Naive B cell (primary cell): Measurements from ENCODE around the gene STXBP6. TPM values are rescaled to one million over a fixed set of nuclear protein-coding genes. Genes with fewer than 3 reads are reported as not detected.

Experiments used
- ATAC-seq, 2 donors: fragments of 150-1000 bp; cut with Tn5 transposase; 2 replicates each; pipeline ENCODE4 v1.10.0; 2021; ENCODE audit warnings: low read depth in 2 of 2, mild to moderate bottlenecking in 2 of 2, moderate library complexity in 2 of 2
- DNase-seq: peaks from one replicate; pipeline ENCODE4 v3.0.0; 2022
- H3K27ac Mint-ChIP-seq, 6 donors: one replicate each; pipeline ENCODE4 v1.8.0; 2020 to 2022; ENCODE audit warnings: mild to moderate bottlenecking in 6 of 6, mixed read lengths in 6 of 6, moderate library complexity in 5 of 6, inconsistent platforms in 2 of 6
- H3K27me3 Mint-ChIP-seq, 3 donors: one replicate each; pipeline ENCODE4 v1.8.0; 2021 to 2022; ENCODE audit warnings: mixed read lengths in 3 of 3, mild to moderate bottlenecking in 1 of 3
- H3K36me3 Mint-ChIP-seq, 2 donors: one replicate each; pipeline ENCODE4 v1.8.0; 2020 to 2022; ENCODE audit warnings: mixed read lengths in 2 of 2, inconsistent platforms in 1 of 2, mild to moderate bottlenecking in 1 of 2
- H3K4me1 Mint-ChIP-seq, 3 donors: one replicate each; pipeline ENCODE4 v1.8.0; 2020 to 2022; ENCODE audit warnings: mixed read lengths in 3 of 3, inconsistent platforms in 1 of 3, mild to moderate bottlenecking in 1 of 3, moderate library complexity in 1 of 3
- H3K4me3 Mint-ChIP-seq, 8 donors: one replicate each; pipeline ENCODE4 v1.8.0; 2020 to 2022; ENCODE audit warnings: mild to moderate bottlenecking in 8 of 8, mixed read lengths in 8 of 8, moderate library complexity in 8 of 8, inconsistent platforms in 2 of 8
- H3K9me3 Mint-ChIP-seq, 7 donors: one replicate each; pipeline ENCODE4 v1.8.0; 2020 to 2022; ENCODE audit warnings: mixed read lengths in 7 of 7, mild to moderate bottlenecking in 5 of 7, inconsistent platforms in 2 of 7, moderate library complexity in 1 of 7
- polyA plus RNA-seq, 6 donors: library from polyadenylated mRNA; unstranded; fragments of 300-500 nt; fragmentation: Illumina TruSeq; gene quantifications; one replicate each; pipeline ENCODE4 v1.2.3, GENCODE V29; 2021; ENCODE audit warnings: low read depth in 6 of 6

The STXBP6 gene
- polyA plus RNA-seq, 6 donors from 2014 or later, result not detected

DNA sequence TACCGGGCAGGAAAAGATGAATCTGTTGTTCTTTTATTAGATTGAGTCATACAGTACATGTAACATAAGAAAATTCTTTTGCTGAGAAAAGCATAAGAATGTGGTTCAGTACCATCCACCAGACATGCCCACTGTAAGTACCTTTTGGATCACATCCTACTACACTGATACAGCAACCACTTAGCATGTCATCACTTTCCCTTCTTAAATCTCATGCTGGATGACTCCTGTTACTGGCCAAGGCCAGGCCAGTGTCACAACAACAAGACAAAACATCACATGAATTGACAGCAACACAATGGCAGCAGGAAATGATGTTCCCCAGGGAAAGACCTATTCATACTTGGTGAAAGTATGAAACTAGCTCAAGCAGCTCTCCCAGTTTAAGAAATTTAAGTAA is 46.4 kb downstream of the STXBP6 start:
- no peak overlapping the region for H3K4me3 Mint-ChIP-seq
- H3K9me3 Mint-ChIP-seq, result no peaks in the 10 kb centered on the region
- no peaks in the 10 kb centered on the region for H3K27me3 Mint-ChIP-seq
- ATAC-seq (no peak), DNase-seq (no peak)
- H3K36me3 Mint-ChIP-seq, result no peaks in the 10 kb centered on the region
- no peak overlapping the region for H3K27ac Mint-ChIP-seq
- no peaks in the 10 kb centered on the region for H3K4me1 Mint-ChIP-seq

DNA sequence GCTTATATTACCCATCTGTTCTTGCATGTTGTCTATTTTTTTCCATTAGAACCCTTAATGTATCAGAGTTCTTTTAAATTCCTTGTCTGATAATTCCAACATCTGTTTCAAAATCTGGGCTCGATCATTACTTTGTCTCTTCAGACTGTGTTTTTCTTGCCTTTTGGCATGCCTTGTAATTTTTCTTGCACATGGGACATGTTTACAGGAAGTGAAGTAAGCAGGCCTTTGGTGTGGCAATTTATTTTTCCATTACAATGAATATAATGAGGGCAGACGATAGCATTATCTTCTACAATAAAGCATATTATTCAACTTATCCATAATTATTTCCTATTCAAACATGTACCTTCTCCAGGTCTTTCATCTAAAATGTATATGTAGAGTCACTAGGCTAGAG is 48.3 kb downstream of the STXBP6 start:
- Mint-ChIP-seq H3K27ac (no peak overlapping the region), H3K36me3 (no peaks in the 10 kb centered on the region), H3K9me3 (no peaks in the 10 kb centered on the region), H3K27me3 (no peaks in the 10 kb centered on the region), H3K4me1 (no peaks in the 10 kb centered on the region), H3K4me3 (no peak overlapping the region)
- no peak for DNase-seq
- no peak for ATAC-seq

DNA sequence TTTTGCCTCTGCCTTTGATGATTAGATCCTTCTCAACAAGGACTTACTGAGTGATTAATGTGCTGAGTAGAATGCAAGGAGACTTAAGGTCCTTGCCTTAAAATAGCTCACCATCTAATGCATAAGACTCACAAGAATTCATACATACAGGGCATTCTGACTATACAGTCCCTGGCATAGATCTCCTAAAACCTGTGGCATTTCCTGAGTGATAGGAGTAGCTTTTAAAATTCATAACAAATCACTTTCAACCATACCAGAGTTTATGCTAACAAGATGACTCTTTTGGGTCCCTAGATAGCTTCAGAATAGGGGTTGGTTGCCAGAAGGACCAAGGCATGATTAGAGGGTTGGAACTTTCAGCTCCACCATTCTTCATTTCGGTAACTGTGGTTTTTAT is 48.8 kb downstream of the STXBP6 start:
- no peaks in the 10 kb centered on the region for H3K36me3 Mint-ChIP-seq
- ATAC-seq, result no peak

DNA sequence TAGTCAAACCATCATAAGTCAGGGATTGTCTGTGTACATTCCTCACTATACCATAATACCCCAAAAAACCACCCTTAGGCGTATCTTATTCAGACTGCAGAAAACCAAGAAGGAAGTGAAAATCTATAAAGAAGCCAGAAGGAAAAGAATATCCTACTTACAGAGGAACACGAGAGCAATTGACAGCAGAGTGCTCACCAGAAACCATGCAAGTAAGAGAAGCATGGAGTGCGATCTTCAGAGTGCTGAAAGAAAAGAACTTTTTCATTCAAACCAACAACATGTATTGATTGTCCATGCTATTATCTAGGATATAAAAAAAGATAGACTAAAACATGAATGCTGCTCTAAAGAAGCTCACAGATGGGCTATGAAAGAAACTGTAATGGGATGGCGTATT is 50.8 kb downstream of the STXBP6 start:
- no peaks in the 10 kb centered on the region for H3K4me1 Mint-ChIP-seq
- H3K27me3 Mint-ChIP-seq, result no peaks in the 10 kb centered on the region
- H3K36me3 Mint-ChIP-seq, result no peaks in the 10 kb centered on the region
- no peaks in the 10 kb centered on the region for H3K9me3 Mint-ChIP-seq
- ATAC-seq, result no peak
- H3K27ac Mint-ChIP-seq, result peak overlapping the region in 1 of 6 donors; percentile 2
- DNase-seq, result no peak
- H3K4me3 Mint-ChIP-seq, result no peak overlapping the region

More for the DNA sequence above, 48.8 kb downstream of the STXBP6 start:
- H3K4me1 Mint-ChIP-seq, result no peaks in the 10 kb centered on the region
- no peak overlapping the region for H3K27ac Mint-ChIP-seq
- DNase-seq, result no peak
- H3K27me3 Mint-ChIP-seq, result no peaks in the 10 kb centered on the region
- H3K9me3 Mint-ChIP-seq, result no peaks in the 10 kb centered on the region
- no peak overlapping the region for H3K4me3 Mint-ChIP-seq

DNA sequence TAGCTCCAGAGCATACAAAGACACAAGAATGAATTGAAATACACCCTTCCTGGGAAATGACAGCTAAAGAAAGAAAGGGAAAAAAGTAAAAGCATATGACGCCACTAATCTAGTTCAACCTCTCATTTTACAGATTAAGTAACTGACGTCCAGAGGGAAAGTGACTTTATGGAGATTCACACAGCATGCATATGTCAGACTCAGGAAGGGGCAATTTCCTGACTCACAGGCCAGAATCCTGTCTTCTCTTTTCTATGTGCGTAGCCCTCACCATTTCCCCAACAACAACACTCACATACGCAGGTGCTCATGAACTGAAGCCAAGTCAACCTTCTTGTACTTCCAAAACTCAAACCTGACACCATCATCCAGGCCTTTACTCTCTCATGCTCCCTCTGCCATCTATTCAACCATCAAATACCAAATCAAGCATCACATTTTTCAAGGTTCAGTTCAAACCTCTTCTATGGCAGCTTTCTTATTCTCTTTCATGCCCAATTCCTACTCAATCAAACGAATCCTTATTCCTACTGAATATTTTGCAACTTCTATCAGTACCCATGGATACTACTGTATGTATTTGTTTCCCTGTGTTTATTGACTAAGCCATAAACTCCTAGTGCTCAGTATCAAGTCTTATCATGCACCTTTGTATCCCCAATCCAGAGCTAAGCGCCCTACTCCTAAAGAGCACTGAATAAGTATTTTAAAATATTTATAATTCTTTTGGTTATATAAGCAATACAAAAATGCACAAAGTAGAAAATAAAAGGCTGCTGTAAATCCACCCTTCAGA is 52.8 kb downstream of the STXBP6 start:
- DNase-seq (no peak), ATAC-seq (no peak)
- H3K27me3 Mint-ChIP-seq, result no peaks in the 10 kb centered on the region
- H3K4me3 Mint-ChIP-seq, result no peak overlapping the region
- no peaks in the 10 kb centered on the region for H3K4me1 Mint-ChIP-seq
- H3K9me3 Mint-ChIP-seq, result no peaks in the 10 kb centered on the region
- H3K27ac Mint-ChIP-seq, result no peak overlapping the region
- no peaks in the 10 kb centered on the region for H3K36me3 Mint-ChIP-seq

DNA sequence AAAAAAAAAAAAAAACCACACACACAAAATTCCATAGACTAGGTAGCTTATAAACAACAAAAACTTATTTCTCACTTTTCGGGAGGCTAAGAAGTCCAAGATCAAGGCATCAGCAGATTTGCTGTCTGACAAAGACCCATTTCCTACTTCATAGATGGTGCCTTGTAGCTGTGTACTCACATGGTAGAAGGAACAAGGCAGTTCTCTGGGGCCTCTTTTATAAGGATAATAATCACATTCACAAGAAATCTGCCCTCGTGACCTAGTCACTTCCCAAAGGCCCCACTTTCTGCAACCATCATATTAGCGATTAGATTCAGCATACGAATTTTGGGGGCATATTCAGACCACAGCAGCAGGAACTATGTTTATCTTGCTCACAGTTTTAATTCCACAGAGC is 54.9 kb downstream of the STXBP6 start:
- Mint-ChIP-seq H3K4me3 (no peak overlapping the region), H3K27ac (no peak overlapping the region), H3K36me3 (no peaks in the 10 kb centered on the region), H3K9me3 (no peaks in the 10 kb centered on the region), H3K4me1 (no peaks in the 10 kb centered on the region), H3K27me3 (no peaks in the 10 kb centered on the region)
- no peak for DNase-seq
- ATAC-seq, result no peak

DNA sequence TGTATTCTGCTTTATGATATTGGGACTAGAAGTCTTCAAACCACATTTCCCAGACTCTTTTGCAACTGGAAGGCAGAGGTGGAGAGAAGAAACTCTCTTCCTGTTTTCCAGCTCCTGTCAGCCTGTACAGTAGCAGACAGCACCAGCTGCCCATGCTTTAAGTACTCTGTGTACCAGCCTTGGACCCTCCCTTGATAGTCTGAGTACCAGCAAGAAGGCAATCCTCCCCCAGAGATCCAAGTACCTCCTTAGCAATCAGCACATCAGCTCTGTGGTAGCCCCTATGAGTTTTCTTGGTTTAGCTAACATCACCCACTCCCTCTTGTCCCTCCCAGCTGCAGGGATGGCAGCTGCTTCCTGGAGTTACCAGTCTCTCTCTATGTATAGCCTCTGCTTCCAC is 56.3 kb downstream of the STXBP6 start:
- ATAC-seq, result no peak
- Mint-ChIP-seq H3K4me1 (no peaks in the 10 kb centered on the region), H3K27me3 (no peaks in the 10 kb centered on the region), H3K9me3 (no peaks in the 10 kb centered on the region), H3K4me3 (no peak overlapping the region), H3K27ac (no peak overlapping the region), H3K36me3 (no peaks in the 10 kb centered on the region)
- DNase-seq, result no peak

DNA sequence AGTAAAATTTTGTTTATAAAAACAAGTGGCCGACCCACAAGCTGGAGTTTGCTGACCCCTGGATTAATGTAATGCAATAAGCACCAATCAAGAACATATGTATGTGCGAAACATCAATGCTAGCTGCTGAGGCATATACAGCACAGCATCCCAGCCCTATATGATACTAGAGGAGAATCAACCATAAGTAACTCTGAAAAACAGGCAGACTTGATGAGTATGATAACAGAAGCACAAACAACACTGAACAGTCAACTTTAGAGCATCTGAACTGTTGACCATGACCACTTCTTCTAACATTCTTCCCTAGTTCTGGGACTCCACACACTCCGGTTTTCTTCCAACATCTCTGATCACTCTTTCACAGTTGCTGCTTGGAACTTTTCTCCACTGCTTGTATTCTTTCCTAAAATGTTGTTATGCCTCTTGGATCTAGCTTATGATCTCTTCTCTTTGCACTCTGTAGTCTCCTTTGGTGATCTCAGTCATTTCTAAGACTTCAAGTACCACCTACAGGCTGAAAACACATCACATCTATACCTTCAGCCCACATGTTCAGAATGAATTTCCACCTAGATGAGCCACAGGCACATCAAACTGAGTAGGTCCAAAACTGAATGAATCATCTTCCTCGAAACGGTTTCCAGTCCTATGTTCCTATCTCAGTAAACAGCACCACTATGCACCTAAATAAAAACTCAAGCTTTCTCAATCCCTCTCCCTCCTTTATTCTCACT is 57.2 kb downstream of the STXBP6 start:
- H3K9me3 Mint-ChIP-seq, result peaks cover 0 to under 1% (median 0%) of the 10 kb centered on the region in 7 donors
- no peak for DNase-seq
- ATAC-seq, result no peak
- peaks cover 0 to 2% (median 0%) of the 10 kb centered on the region in 3 donors for H3K27me3 Mint-ChIP-seq
- H3K4me1 Mint-ChIP-seq, result no peaks in the 10 kb centered on the region
- no peaks in the 10 kb centered on the region for H3K36me3 Mint-ChIP-seq
- H3K27ac Mint-ChIP-seq, result no peak overlapping the region
- no peak overlapping the region for H3K4me3 Mint-ChIP-seq

DNA sequence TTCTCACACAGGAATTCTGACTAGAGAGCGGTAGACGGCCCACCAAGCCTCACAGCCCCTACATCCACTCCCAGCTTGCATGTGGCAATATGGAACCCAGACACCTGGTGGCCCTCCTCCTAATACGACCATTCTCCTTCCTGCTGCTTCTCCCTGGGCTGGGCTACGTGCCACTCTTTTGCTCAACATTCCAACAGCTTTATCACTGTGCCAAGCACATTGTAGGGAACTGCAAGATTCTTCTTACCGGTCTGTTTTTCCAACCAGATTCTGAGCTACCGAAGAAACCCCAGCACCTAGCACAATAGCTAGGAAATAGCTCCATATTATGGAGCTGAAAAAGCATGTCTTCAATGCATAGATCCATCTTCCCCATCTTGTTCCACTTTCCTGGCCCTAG is 58.1 kb downstream of the STXBP6 start:
- H3K27me3 Mint-ChIP-seq, result peaks cover 0 to 6% (median 0%) of the 10 kb centered on the region in 3 donors
- no peaks in the 10 kb centered on the region for H3K4me1 Mint-ChIP-seq
- H3K36me3 Mint-ChIP-seq, result no peaks in the 10 kb centered on the region
- peaks cover 0 to 4% (median 0%) of the 10 kb centered on the region in 7 donors for H3K9me3 Mint-ChIP-seq
- H3K4me3 Mint-ChIP-seq, result no peak overlapping the region
- ATAC-seq (no peak), DNase-seq (no peak)
- no peak overlapping the region for H3K27ac Mint-ChIP-seq

DNA sequence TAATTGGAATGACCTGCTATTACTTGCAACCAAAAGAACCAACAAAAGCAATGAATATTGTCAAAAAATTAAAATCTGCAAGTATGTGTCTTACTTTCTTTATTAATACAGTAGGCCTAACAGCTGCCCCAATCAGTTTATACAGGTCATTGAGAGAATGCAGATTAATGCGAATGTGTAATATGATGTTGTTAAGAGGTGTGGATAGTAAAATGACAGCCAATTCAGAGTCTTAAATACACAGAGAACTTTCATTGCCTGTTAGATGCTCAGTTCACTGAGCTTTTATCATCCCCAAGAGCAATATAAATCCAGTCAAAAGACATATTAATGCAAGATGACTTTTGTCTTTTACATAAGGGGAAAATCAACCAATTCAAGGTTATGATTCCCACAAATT is 58.7 kb downstream of the STXBP6 start:
- no peak for DNase-seq
- Mint-ChIP-seq H3K36me3 (no peaks in the 10 kb centered on the region), H3K9me3 (peaks cover 0 to 4% (median 0%) of the 10 kb centered on the region in 7 donors), H3K4me1 (no peaks in the 10 kb centered on the region), H3K4me3 (no peak overlapping the region), H3K27ac (no peak overlapping the region), H3K27me3 (peaks cover 0 to 6% (median 0%) of the 10 kb centered on the region in 3 donors)
- no peak for ATAC-seq

DNA sequence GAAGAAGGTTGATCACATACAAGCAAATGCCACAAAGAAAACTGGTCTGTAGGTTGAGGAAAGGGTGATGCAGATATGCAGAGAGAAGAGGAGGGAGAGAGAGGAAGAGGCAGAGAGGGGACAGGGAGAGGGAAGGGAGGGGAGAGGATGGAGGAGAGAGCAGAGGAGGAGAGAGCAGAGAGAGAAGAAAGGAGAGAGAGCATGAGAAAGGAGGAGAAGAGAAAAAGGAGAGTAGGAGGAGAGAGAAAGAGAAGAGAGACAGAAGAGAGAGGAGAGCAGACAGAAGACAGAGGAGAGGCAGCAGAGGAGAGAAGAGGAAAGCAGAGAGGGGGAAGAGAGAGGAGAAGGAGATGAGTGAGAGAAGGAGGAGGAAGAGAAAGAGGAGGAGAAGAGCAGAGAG is 59.2 kb downstream of the STXBP6 start:
- Mint-ChIP-seq H3K27ac (peak overlapping the region in 1 of 6 donors; percentile 65), H3K27me3 (peaks cover 0 to 6% (median 0%) of the 10 kb centered on the region in 3 donors), H3K4me1 (no peaks in the 10 kb centered on the region), H3K4me3 (no peak overlapping the region), H3K9me3 (peaks cover 0 to 4% (median 0%) of the 10 kb centered on the region in 7 donors), H3K36me3 (no peaks in the 10 kb centered on the region)
- ATAC-seq (no peak), DNase-seq (no peak)

DNA sequence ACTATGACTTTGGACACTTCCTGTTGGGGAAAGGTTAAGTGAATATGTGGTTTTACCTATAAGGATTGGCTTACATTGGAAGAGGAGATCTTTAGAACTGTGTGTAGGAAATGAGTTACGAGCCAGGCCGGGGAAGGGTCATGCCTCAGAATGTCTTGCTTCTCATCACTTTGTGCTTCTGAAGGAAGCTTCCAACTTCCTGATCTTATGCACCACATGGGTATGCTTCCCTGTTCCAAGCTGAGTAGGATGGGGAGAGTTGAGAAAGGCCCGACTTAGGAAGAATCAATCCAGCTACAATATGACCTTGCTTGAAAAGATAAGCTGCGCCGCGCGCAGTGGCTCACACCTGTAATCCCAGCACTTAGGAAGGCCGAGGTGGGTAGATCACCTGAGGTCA is 59.9 kb downstream of the STXBP6 start:
- no peak for DNase-seq
- ATAC-seq, result no peak
- Mint-ChIP-seq H3K9me3 (peaks cover 0 to 4% (median 0%) of the 10 kb centered on the region in 7 donors), H3K27ac (no peak overlapping the region), H3K27me3 (peaks cover 0 to 6% (median 0%) of the 10 kb centered on the region in 3 donors), H3K36me3 (no peaks in the 10 kb centered on the region), H3K4me3 (no peak overlapping the region), H3K4me1 (no peaks in the 10 kb centered on the region)

DNA sequence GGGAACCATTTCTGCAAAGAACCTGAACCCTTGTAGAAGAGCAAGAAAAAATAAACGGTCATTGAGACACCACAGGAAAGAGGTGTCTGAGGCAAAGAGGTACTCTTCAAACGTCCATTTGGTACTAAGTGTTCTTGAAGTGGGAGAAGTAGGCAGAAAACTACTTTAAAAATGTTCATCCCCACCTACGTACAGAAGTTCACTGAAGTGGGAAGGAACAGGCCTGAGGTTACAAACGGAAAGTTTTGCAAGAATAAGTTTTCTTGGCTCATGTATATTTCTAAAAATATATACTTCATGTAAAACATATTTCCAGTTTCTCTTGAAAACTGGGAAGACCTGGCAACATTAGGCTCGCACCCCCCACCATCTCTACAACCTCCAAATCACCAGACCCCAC is 61.2 kb downstream of the STXBP6 start:
- Mint-ChIP-seq H3K4me1 (no peaks in the 10 kb centered on the region), H3K36me3 (no peaks in the 10 kb centered on the region), H3K4me3 (no peak overlapping the region), H3K27ac (no peak overlapping the region), H3K27me3 (peaks cover 0 to 6% (median 0%) of the 10 kb centered on the region in 3 donors), H3K9me3 (peaks cover 0 to 4% (median 0%) of the 10 kb centered on the region in 7 donors)
- DNase-seq (no peak), ATAC-seq (no peak)
